GM12878 (cell line): ENCODE results near the gene LDLRAD4. TPM values are rescaled to one million over a fixed set of nuclear protein-coding genes. Genes with fewer than 3 reads are reported as not detected.
A peak's percentile ranks its signal among the peaks of the same experiment; 100 is the strongest.

Experiments
- ATAC-seq: fragments of 200-7000 bp; cut with Tn5 transposase; 3 replicates; pipeline ENCODE4 v1.9.1; 2020; ENCODE audit warnings: mild to moderate bottlenecking, moderate library complexity
- BruUV-seq: library from RNA; stranded (reverse); fragments of 400-500 nt; replicated peaks from 2 replicates; lab custom pipeline; 2021; lab: Mats Ljungman, UMichigan
- CTCF ChIA-PET: fragments of 300-600 bp; sonication (Branson Sonifier 250); formaldehyde crosslinking; extraction: SDS; loops from one replicate; lab custom pipeline; 2021; ENCODE audit warnings: inconsistent platforms; lab: Yijun Ruan, JAX
- POLR2A ChIA-PET: fragments of 350-600 bp; formaldehyde crosslinking; extraction: SDS; loops from one replicate; lab custom pipeline; 2021; ENCODE audit warnings: inconsistent platforms; lab: Charles Lee
- RAD21 ChIA-PET: fragments of 300-600 bp; sonication (Branson Sonifier 250); formaldehyde crosslinking; loops from one replicate; lab custom pipeline; 2023; ENCODE audit warnings: antibody characterized with exemption; ENCODE audit not compliant: unreplicated experiment; lab: Charles Lee
- SMC1A ChIA-PET: fragments of 300-600 bp; sonication (Branson Sonifier 250); formaldehyde crosslinking; loops from one replicate; lab custom pipeline; 2023; ENCODE audit not compliant: unreplicated experiment, uncharacterized antibody; lab: Charles Lee
- DNase-seq: peaks from one replicate; pipeline ENCODE4 v3.0.0-alpha.2; 2011; ENCODE audit warnings: low read depth, low spot score
- FAIRE-seq: peaks from 3 replicates; lab custom pipeline; 2011; peaks lifted over from hg19 to GRCh38; lab: Jason Lieb, UNC
- H2AFZ ChIP-seq: 2 replicates; pipeline ENCODE4 v1.6.0; 2011; ENCODE audit warnings: low read depth, low read length, control low read depth; ENCODE audit not compliant: control insufficient read depth
- H3K27ac ChIP-seq: 2 replicates; pipeline ENCODE4 v1.5.1; 2011; ENCODE audit warnings: control low read depth; ENCODE audit not compliant: control insufficient read depth, insufficient read depth
- H3K27me3 ChIP-seq, 2 experiments: replicated peaks in 1 of 2; 2 replicates each; pipeline versions ENCODE4 v1.6.0 to v1.6.1; 2011; ENCODE audit warnings: low read length in 1 of 2; ENCODE audit not compliant: control insufficient read depth in 2 of 2, insufficient read depth in 2 of 2
- H3K36me3 ChIP-seq, 2 experiments: 2 replicates each; pipeline ENCODE4 v1.5.1; 2011; ENCODE audit warnings: low read length in 1 of 2; ENCODE audit not compliant: control insufficient read depth in 2 of 2, insufficient read depth in 2 of 2
- H3K4me1 ChIP-seq: 2 replicates; pipeline ENCODE4 v1.6.1; 2011; ENCODE audit warnings: mild to moderate bottlenecking, low read length, moderate library complexity, mixed read lengths; ENCODE audit not compliant: control insufficient read depth, insufficient read depth
- H3K4me2 ChIP-seq: 2 replicates; pipeline ENCODE4 v1.6.0; 2011; ENCODE audit warnings: control low read depth; ENCODE audit not compliant: control insufficient read depth, insufficient read depth
- H3K4me3 ChIP-seq: fragments of 200-600 bp; sonication (generic); 2 replicates; pipeline ENCODE4 v1.5.1; 2016
- H3K79me2 ChIP-seq: 2 replicates; pipeline ENCODE4 v1.6.0; 2011; ENCODE audit warnings: low read length; ENCODE audit not compliant: control insufficient read depth, insufficient read depth
- H3K9ac ChIP-seq: 2 replicates; pipeline ENCODE4 v1.8.0; 2011; ENCODE audit warnings: low read length, control low read depth, mixed read lengths; ENCODE audit not compliant: control insufficient read depth, insufficient read depth
- H3K9me3 ChIP-seq: replicated peaks from 3 replicates; pipeline ENCODE4 v1.5.1; 2011; ENCODE audit warnings: mild to moderate bottlenecking, low read length; ENCODE audit not compliant: control insufficient read depth, insufficient read depth
- H4K20me1 ChIP-seq: 2 replicates; pipeline ENCODE4 v1.6.0; 2011; ENCODE audit not compliant: control insufficient read depth, insufficient read depth
- ATF7 ChIP-seq: fragments of 450-650 bp; IDR thresholded peaks from 2 replicates; pipeline ENCODE4 v1.6.1; 2016; ENCODE audit warnings: low read depth, mild to moderate bottlenecking
- ESRRA ChIP-seq: IDR thresholded peaks from 2 replicates; pipeline ENCODE4 v1.6.1; 2012; ENCODE audit warnings: mild to moderate bottlenecking, low read length, improper control_type of control experiment
- IKZF2 ChIP-seq, 2 experiments: fragments of 450-650 bp; IDR thresholded peaks; 2 replicates each; pipeline ENCODE4 v1.6.1; 2017; ENCODE audit warnings: mild to moderate bottlenecking in 2 of 2, moderate library complexity in 2 of 2
- MYC ChIP-seq: IDR thresholded peaks from 2 replicates; pipeline ENCODE4 v1.6.1; 2011; ENCODE audit warnings: mild to moderate bottlenecking, low read length, moderate library complexity, inconsistent platforms; ENCODE audit not compliant: insufficient read depth, insufficient replicate concordance, insufficient read length, severe bottlenecking
- NBN ChIP-seq: fragments of 450-650 bp; IDR thresholded peaks from 2 replicates; pipeline ENCODE4 v1.6.1; 2016
- NFXL1 ChIP-seq: fragments of 450-650 bp; IDR thresholded peaks from 2 replicates; pipeline ENCODE4 v1.6.1; 2017; ENCODE audit warnings: antibody characterized with exemption, mild to moderate bottlenecking, borderline replicate concordance
- NFYB ChIP-seq: IDR thresholded peaks from 2 replicates; pipeline ENCODE4 v1.6.1; 2011; ENCODE audit warnings: low read depth, mild to moderate bottlenecking, low read length, improper control_type of control experiment, moderate library complexity; ENCODE audit not compliant: insufficient read depth
- PAX5 ChIP-seq: IDR thresholded peaks from 2 replicates; pipeline ENCODE4 v1.6.1; 2011; ENCODE audit warnings: low read depth, low read length, borderline replicate concordance
- SIX5 ChIP-seq: IDR thresholded peaks from 2 replicates; pipeline ENCODE4 v1.6.1; 2011; ENCODE audit warnings: mild to moderate bottlenecking, low read depth, low read length, moderate library complexity; ENCODE audit not compliant: severe bottlenecking
- TAF1 ChIP-seq: IDR thresholded peaks from 2 replicates; pipeline ENCODE4 v1.6.1; 2011; ENCODE audit warnings: mild to moderate bottlenecking, low read depth, low read length, borderline replicate concordance
- WRNIP1 ChIP-seq: IDR thresholded peaks from 2 replicates; pipeline ENCODE4 v1.6.1; 2011; ENCODE audit warnings: low read depth, low read length, improper control_type of control experiment, borderline replicate concordance
- ZNF24 ChIP-seq: fragments of 450-650 bp; IDR thresholded peaks from 2 replicates; pipeline ENCODE4 v1.6.1; 2017; ENCODE audit warnings: antibody characterized with exemption, mild to moderate bottlenecking
- WGBS: methylation state at CpG from one replicate; pipeline ENCODE4 v1.1.6; 2016; ENCODE audit warnings: low lambda C conversion rate; ENCODE audit not compliant: insufficient replicate concordance, insufficient coverage; ENCODE audit errors: missing lambda C conversion rate; 5-methylcytosine and 5-hydroxymethylcytosine counted together
- in situ Hi-C: fragments of 300-500 bp; cut with MboI; formaldehyde crosslinking; loops from 9 replicates; pipeline ENCODE4 v1.14.3; 2018; ENCODE audit warnings: mixed read lengths
- intact Hi-C: fragments of 100-400 bp; cut with micrococcal nuclease; formaldehyde crosslinking; loops from one replicate; pipeline ENCODE4 v1.14.2; 2022; ENCODE audit not compliant: unreplicated experiment
- polyA plus RNA-seq, 11 experiments: library from polyadenylated mRNA; depleted of rRNA in 4 of 11; unstranded in 6 of 11; stranded (reverse) in 5 of 11; fragments of >200 nt; fragmentation: Nextera tagmentation in 4 of 11; fragmentation: Illumina TruSeq in 1 of 11; extraction: Ambion mirVana in 4 of 11; extraction: Trizol in 1 of 11; gene quantifications; 1 replicate in 1 of 11; 2 replicates in 10 of 11; pipeline versions ENCODE4 v1.2.1 to v1.2.3, GENCODE V29; 2011 to 2016; ENCODE audit warnings: inconsistent platforms in 2 of 11, missing spikeins in 2 of 11, low read depth in 1 of 11
- total RNA-seq, 4 experiments: library from RNA; depleted of rRNA in 3 of 4; stranded (reverse); fragments of >200 nt in 3 of 4; fragmentation: Illumina TruSeq in 1 of 4; extraction: Trizol in 1 of 4; gene quantifications; 2 replicates each; pipeline versions ENCODE4 v1.2.1 to v1.2.3, GENCODE V29; 2013 to 2021
- TF ChIP-seq, protein P1 (sequence below): fragments of 450-650 bp; IDR thresholded peaks from 2 replicates; pipeline ENCODE4 v1.6.1; 2016; ENCODE audit warnings: mild to moderate bottlenecking

LDLRAD4 gene
- total and polyA plus RNA-seq, 10 of the 15 experiments (the other 5 are each of a cell fraction or from before 2014, with no cell fraction given), result 2.7 to 16.8 (median 11.2) TPM

- Histone ChIP-seq H3K27ac (no peak overlapping the region), H3K4me3 (no peak overlapping the region), H3K79me2 (peaks cover 1% of the 10 kb centered on the region), H2AFZ (no peak overlapping the region), H3K27me3 (no peaks in the 10 kb centered on the region; a peak in 1 of 4 replicates), H3K4me2 (no peak overlapping the region), H4K20me1 (no peaks in the 10 kb centered on the region), H3K36me3 (no peaks in the 10 kb centered on the region), H3K9me3 (no peaks in the 10 kb centered on the region), H3K4me1 (peaks cover 39% of the 10 kb centered on the region), H3K9ac (no peak overlapping the region)
- in situ Hi-C loops, result no loop called here
- no TSS peak for BruUV-seq
- DNase-seq (no peak), ATAC-seq (no peak), FAIRE-seq (no peak)
- ChIA-PET RAD21 (interaction anchor here (0.8 to 9.6 kb wide), 15 partner anchors 9 to 344 kb away, joined by 3 to 337 read pairs (median 6); no protein-coding TSS in a partner anchor), POLR2A (interaction anchor here (2.5 to 7.6 kb wide), 4 partner anchors 9 to 53 kb away, joined by 10 to 170 read pairs (median 59); no protein-coding TSS in a partner anchor), CTCF (interaction anchor here (0.6 to 9.5 kb wide), 17 partner anchors 10 to 344 kb away, joined by 3 to 337 read pairs (median 5); partner anchors contain the start of genes FAM210A and RNMT), SMC1A (interaction anchor here (0.6 to 9.6 kb wide), 20 partner anchors 9 to 527 kb away, joined by 3 to 372 read pairs (median 5); partner anchors contain the start of genes FAM210A and RNMT)
- intact Hi-C loops, result loop anchor here (5.0 to 10.0 kb wide), 3 partner anchors 167 to 673 kb away; partner anchors contain the start of genes CEP192, FAM210A and RNMT
- 86% methylated on average over 5 of the region's 5 CpGs for WGBS
- TF ChIP-seq IKZF2 (IDR thresholded peaks at IDR 0.05) (no peak), SIX5 (no peak), ATF7 (no peak)
Measured at GRCh38 chr18:13560306-13560705, 341.7 kb downstream of the LDLRAD4 start.

DNA sequence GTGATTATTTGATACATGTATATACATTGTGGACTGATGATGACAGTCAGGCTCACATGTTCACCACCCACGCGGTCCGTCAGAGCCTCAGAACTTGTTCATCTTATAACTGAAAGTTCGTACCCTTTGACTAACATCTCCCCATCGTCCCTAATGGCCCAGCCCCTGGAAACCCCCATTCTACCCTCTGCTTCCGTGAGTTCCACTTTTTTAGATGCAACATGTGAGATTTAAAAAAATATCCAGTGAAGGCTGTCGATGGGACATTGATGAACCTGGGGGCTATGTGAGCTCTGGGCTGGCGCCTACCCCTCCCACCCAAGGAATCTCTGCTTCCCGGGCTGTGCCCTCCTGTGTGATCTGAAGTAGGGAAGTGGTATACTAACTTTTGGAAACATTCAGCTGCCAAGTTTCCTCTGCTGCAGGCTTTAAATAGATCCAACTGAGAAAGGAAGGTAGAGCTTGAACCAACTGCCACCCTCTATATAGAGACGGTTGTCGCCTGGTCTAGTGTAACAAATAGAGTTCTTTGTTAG is 344.0 kb downstream of the LDLRAD4 start:
- ATAC-seq (peak; percentile 63), DNase-seq (peak; percentile 93), FAIRE-seq (peak; percentile 84)
- H3K4me1 ChIP-seq, result peaks cover 59% of the 10 kb centered on the region
- no peaks in the 10 kb centered on the region for H3K27me3 ChIP-seq
- peak overlapping the region; percentile 65 for H3K9ac ChIP-seq
- WGBS, result 0% methylated on average over 11 of the region's 11 CpGs
- intact Hi-C loops, result loop anchor here (1.0 to 10.0 kb wide), 6 partner anchors 14 to 675 kb away; partner anchors contain the start of genes CEP192, FAM210A and RNMT
- H3K36me3 ChIP-seq, result no peaks in the 10 kb centered on the region
- CTCF ChIA-PET, result interaction anchor here (1.0 to 9.5 kb wide), 8 partner anchors 13 to 346 kb away, joined by 3 to 337 read pairs (median 10); no protein-coding TSS in a partner anchor
- H3K4me3 ChIP-seq, result peak overlapping the region; percentile 46; the same call in 1 of the 2 replicates
- SMC1A ChIA-PET, result interaction anchor here (1.1 to 9.6 kb wide), 11 partner anchors 9 to 346 kb away, joined by 3 to 372 read pairs (median 13); no protein-coding TSS in a partner anchor
- no TSS peak for BruUV-seq
- H3K9me3 ChIP-seq, result no peaks in the 10 kb centered on the region
- POLR2A ChIA-PET, result interaction anchor here (1.0 to 7.6 kb wide), 8 partner anchors 7 to 572 kb away, joined by 3 to 170 read pairs (median 7); partner anchors contain the start of gene CEP192
- H3K4me2 ChIP-seq, result peak overlapping the region; percentile 84
- peaks cover 1% of the 10 kb centered on the region for H3K79me2 ChIP-seq
- H4K20me1 ChIP-seq, result no peaks in the 10 kb centered on the region
- in situ Hi-C loops, result no loop called here
- no peak overlapping the region for H2AFZ ChIP-seq
- RAD21 ChIA-PET, result interaction anchor here (0.6 to 9.6 kb wide), 10 partner anchors 7 to 562 kb away, joined by 3 to 337 read pairs (median 48); no protein-coding TSS in a partner anchor
- H3K27ac ChIP-seq, result peak overlapping the region; percentile 92
- TF ChIP-seq PAX5 (peak; percentile 83; the same call in 1 of the 2 replicates), MYC (no peak), NFYB (0 out of 2 replicates have a peak, but pooled peaks have one; percentile 24), TAF1 (0 out of 2 replicates have a peak, but pooled peaks have one; percentile 16), WRNIP1 (0 out of 2 replicates have a peak, but pooled peaks have one; percentile 44), ATF7 (peak; percentile 84), NFXL1 (no peak), NBN (peak; percentile 62; the same call in 1 of the 2 replicates), ESRRA (no peak), ZNF24 (no peak)
- TF ChIP-seq, protein P1, sequence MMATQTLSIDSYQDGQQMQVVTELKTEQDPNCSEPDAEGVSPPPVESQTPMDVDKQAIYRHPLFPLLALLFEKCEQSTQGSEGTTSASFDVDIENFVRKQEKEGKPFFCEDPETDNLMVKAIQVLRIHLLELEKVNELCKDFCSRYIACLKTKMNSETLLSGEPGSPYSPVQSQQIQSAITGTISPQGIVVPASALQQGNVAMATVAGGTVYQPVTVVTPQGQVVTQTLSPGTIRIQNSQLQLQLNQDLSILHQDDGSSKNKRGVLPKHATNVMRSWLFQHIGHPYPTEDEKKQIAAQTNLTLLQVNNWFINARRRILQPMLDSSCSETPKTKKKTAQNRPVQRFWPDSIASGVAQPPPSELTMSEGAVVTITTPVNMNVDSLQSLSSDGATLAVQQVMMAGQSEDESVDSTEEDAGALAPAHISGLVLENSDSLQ, result peak; percentile 41; the same call in 1 of the 2 replicates
